ENCODE results near the gene CSMD2.
"Not testable (repeated sequence)": the region's sequence is repeated elsewhere in the genome, so short reads cannot be mapped to it uniquely, and the experiment has no call there.

The CSMD2 gene

GRCh38 chr1:34086561-34086960 is 78.5 kb downstream of the CSMD2 start:
- DNase-seq (ENCODE audit: low read depth), result no peak
- no peak overlapping the region for H3K4me3 ChIP-seq (ENCODE audit: low read depth, low read length)
- no peak for TF ChIP-seq CTCF (IDR thresholded peaks at IDR 0.05; ENCODE audit: low read depth, low read length, missing control alignments)

- H3K4me3 ChIP-seq (ENCODE audit: low read depth, low read length), result no peak overlapping the region
- TF ChIP-seq CTCF (IDR thresholded peaks at IDR 0.05; ENCODE audit: low read depth, low read length, missing control alignments), result no peak
- DNase-seq (ENCODE audit: low read depth), result no peak
These were observed 81.1 kb downstream of the CSMD2 start for GRCh38 chr1:34083974-34084373.

- not testable (repeated sequence) for H3K4me3 ChIP-seq (ENCODE audit: low read depth, low read length); DNase-seq (ENCODE audit: low read depth)
These were observed 82.9 kb downstream of the CSMD2 start for GRCh38 chr1:34082085-34082670.

GRCh38 chr1:34078383-34078782 is 86.6 kb downstream of the CSMD2 start:
- no peak for DNase-seq (ENCODE audit: low read depth)
- no peak overlapping the region for H3K4me3 ChIP-seq (ENCODE audit: low read depth, low read length)
- TF ChIP-seq CTCF (IDR thresholded peaks at IDR 0.05; ENCODE audit: low read depth, low read length, missing control alignments), result no peak

- no peak for TF ChIP-seq CTCF (IDR thresholded peaks at IDR 0.05; ENCODE audit: low read depth, low read length, missing control alignments)
- DNase-seq (ENCODE audit: low read depth), result no peak
- H3K4me3 ChIP-seq (ENCODE audit: low read depth, low read length), result no peak overlapping the region
These were observed 89.5 kb downstream of the CSMD2 start for GRCh38 chr1:34075576-34075975.

GRCh38 chr1:34073028-34073695 is 91.9 kb downstream of the CSMD2 start:
- DNase-seq (ENCODE audit: low read depth), result no peak
- no peak overlapping the region for H3K4me3 ChIP-seq (ENCODE audit: low read depth, low read length)
- TF ChIP-seq CTCF (IDR thresholded peaks at IDR 0.05; ENCODE audit: low read depth, low read length, missing control alignments), result no peak

GRCh38 chr1:34070201-34070836 is 94.7 kb downstream of the CSMD2 start:
- no peak overlapping the region for H3K4me3 ChIP-seq (ENCODE audit: low read depth, low read length)
- TF ChIP-seq CTCF (IDR thresholded peaks at IDR 0.05; ENCODE audit: low read depth, low read length, missing control alignments), result no peak
- DNase-seq (ENCODE audit: low read depth), result no peak
